Memory B cell (primary cell): ENCODE measurements around the gene APOLD1.
A peak's percentile ranks its signal among the peaks of the same experiment; 100 is the strongest.
"Not testable (repeated sequence)": the region's sequence is repeated elsewhere in the genome, so short reads cannot be mapped to it uniquely, and the experiment has no call there.

Experiments used
- ATAC-seq: fragments of 150-1000 bp; cut with Tn5 transposase; 2 replicates; pipeline ENCODE4 v1.10.0; 2021; ENCODE audit warnings: low read depth, mild to moderate bottlenecking, moderate library complexity
- DNase-seq, 2 donors: peaks; one replicate each; pipeline ENCODE4 v3.0.0; 2022; ENCODE audit warnings: low spot score in 2 of 2
- H3K27ac Mint-ChIP-seq: one replicate; pipeline ENCODE4 v1.8.0; 2022; ENCODE audit warnings: mild to moderate bottlenecking, moderate library complexity, mixed read lengths
- H3K27me3 Mint-ChIP-seq: one replicate; pipeline ENCODE4 v1.8.0; 2022; ENCODE audit warnings: mixed read lengths
- H3K36me3 Mint-ChIP-seq: one replicate; pipeline ENCODE4 v1.8.0; 2022; ENCODE audit warnings: mild to moderate bottlenecking, mixed read lengths
- H3K4me1 Mint-ChIP-seq: one replicate; pipeline ENCODE4 v1.8.0; 2022; ENCODE audit warnings: mixed read lengths
- H3K4me3 Mint-ChIP-seq: one replicate; pipeline ENCODE4 v1.8.0; 2022; ENCODE audit warnings: mild to moderate bottlenecking, moderate library complexity, mixed read lengths
- H3K9me3 Mint-ChIP-seq: one replicate; pipeline ENCODE4 v1.8.0; 2022; ENCODE audit warnings: mixed read lengths

APOLD1 gene

DNA sequence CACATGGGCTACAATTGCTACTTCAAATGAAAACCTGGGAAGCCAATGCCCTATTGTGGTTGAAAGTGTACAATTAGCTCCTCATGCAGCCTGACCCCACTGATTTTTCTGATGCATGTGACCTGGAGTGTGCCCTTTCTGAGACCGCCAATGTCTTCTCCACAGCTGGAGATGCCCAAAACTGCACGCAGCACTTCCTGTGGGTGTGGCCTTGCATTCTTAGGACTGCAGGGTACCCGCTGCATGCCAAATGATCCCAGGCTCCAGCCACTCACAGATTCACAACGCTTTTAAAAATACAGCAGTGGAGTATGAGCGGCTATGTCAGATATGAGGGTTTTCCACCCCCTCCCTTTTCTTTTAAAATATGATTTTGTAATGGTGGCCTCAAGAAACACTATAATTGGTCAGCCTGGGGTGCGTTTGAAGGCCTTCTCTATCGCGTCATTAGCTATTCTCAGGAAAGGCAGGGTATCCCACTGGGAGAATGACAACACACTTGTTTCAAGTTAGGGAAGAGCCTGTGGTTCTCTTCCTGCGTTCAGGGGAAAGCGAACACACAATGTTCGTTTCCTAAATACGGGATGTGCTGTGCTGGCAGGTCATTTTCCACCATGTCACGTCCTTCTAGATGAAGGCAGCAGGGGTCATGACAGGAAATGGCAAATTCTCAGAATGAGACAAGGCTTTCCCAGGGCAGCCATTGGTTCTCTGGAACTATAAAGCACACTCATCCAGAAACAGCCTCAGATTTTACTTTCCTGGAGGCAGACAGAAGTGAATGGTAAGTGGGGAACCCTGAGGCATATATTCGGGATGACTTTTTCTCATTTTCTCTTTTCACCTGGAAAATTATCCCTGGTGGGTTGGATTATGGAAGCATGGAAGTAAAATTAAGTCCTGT is at the start of gene APOLD1:
TSS of gene APOLD1 (plus strand) at position 749 of the 904 bp plus-strand sequence. CDS start at position 782, 33 bp downstream.
- H3K27ac Mint-ChIP-seq: no peak within 1 kb of the TSS
- no peaks in the 10 kb centered on the region for H3K36me3 Mint-ChIP-seq
- peaks cover 8% of the 10 kb centered on the region for H3K4me1 Mint-ChIP-seq
- H3K4me3 Mint-ChIP-seq: peak within 1 kb of the TSS; percentile 85
- ATAC-seq (no peak), DNase-seq (no peak)
- H3K9me3 Mint-ChIP-seq: no peaks in the 10 kb centered on the region
- no peaks in the 10 kb centered on the region for H3K27me3 Mint-ChIP-seq

DNA sequence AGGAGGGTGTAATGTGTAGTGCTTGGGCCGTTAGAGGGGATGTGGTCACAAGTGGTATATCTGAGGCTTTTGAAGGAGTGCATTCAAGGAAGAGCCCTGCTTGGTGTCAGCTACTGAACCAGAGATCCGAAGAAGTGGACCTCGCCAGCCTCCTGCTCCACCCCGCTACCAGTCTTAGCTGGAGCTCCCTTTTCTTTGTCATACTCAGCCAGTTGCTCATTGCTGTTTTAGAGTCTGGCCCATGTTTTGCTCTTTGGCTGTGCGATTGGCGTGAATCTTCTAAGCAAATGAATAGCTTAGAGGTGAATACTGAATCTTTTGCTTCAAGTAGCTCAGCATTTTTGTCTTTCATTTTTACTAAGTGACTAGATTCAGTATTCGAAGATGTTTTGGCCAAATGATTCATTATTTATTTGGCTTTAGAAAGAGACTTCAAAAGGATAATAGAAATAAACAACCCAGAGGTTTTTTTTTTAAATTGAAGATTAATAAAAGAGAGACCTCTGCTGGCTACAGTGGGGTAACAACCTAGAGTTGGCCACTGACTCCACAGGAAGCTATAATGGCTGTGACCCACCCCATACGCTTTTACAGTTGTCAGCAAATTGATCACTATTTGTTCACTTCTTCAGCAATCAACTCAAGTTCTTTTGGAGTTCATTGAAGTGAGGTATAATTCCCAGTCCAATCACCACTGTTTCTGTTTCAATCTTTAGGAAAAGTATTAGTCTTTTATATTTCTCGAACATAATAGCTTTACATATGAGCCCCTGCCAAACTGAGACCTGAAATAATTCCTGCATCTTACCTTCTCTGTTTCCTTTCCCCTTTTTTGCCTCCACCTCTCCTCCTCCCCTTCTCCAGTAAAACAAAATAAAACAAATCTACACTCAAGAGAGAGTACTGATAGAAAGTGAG is 48.4 kb upstream of the APOLD1 start:
- Mint-ChIP-seq H3K27me3 (no peaks in the 10 kb centered on the region), H3K4me1 (peaks cover 20% of the 10 kb centered on the region), H3K27ac (peak overlapping the region; percentile 85), H3K36me3 (no peaks in the 10 kb centered on the region), H3K4me3 (peak overlapping the region; percentile 43), H3K9me3 (no peaks in the 10 kb centered on the region)
- DNase-seq (peak in 1 of 2 donors; percentile 26), ATAC-seq (peak; percentile 85)

DNA sequence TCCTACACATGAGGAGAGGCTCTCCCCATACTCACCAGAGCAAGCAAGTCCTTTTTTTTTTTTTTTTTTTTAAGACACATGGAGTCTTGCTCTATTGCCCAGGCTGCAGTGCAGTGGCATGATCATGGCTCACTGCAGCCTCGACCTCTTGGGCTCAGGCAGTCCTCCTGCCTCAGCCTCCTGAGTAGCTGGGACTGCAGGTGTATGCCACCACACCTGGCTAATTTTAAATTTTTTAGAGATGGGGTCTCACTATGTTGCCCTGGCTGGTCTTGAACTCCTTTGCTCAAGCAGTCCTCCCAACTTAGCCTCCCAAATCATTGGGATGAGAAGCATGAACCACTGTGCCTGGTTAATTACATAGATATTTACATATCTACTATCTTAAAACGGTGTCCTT is 47.3 kb upstream of the APOLD1 start:
- not testable (repeated sequence) for DNase-seq, H3K36me3 Mint-ChIP-seq, ATAC-seq, H3K27ac Mint-ChIP-seq, H3K4me3 Mint-ChIP-seq, H3K27me3 Mint-ChIP-seq, H3K9me3 Mint-ChIP-seq
- H3K4me1 Mint-ChIP-seq: peaks cover 20% of the 10 kb centered on the region

GRCh38 chr12:12741660-12742059 is 43.8 kb upstream of the APOLD1 start:
- H3K4me1 Mint-ChIP-seq: peaks cover 8% of the 10 kb centered on the region
- no peak for ATAC-seq
- no peaks in the 10 kb centered on the region for H3K27me3 Mint-ChIP-seq
- H3K36me3 Mint-ChIP-seq: peaks cover 9% of the 10 kb centered on the region
- no peak overlapping the region for H3K27ac Mint-ChIP-seq
- no peaks in the 10 kb centered on the region for H3K9me3 Mint-ChIP-seq
- no peak for DNase-seq
- no peak overlapping the region for H3K4me3 Mint-ChIP-seq

DNA sequence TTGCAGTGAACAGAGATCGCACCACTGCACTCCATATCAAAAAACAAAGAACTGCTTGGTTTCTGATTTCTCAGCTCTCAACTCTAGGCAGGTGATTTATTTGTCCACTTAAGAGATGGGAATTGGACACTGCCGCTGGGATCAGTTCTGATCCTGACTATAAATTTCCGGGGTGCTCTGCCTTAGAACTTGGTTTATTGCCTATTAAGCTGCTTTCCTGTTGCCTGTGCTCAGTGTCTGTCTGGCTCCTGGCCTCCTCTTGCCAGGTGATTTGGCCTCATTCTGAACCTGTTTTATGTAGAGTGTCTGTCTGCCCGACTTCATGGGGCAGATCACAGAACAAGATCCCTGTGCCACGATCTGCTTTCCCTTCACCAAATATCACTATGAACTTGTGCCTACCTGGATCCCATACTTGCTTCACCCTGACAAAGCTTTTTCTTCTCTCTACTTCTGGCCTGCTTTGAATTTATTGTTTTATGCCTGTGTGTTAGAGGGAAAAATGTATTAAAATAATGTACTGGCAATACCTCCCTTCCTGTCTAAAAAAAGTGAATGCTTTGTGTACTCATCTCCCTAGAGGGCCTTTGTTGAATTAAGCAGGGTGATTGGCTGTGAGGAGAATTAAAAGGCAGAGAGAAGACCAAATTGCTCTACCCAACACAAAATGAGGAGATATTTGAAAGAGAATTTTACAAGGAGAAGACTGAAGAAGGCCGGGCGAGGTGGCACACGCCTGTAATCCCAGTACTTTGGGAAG is 40.7 kb upstream of the APOLD1 start:
- Mint-ChIP-seq H3K9me3 (no peaks in the 10 kb centered on the region), H3K27ac (peak overlapping the region; percentile 17), H3K36me3 (peaks cover 14% of the 10 kb centered on the region), H3K27me3 (no peaks in the 10 kb centered on the region), H3K4me1 (peaks cover 3% of the 10 kb centered on the region), H3K4me3 (no peak overlapping the region)
- DNase-seq (no peak), ATAC-seq (no peak)

GRCh38 chr12:12745576-12746211 is 39.8 kb upstream of the APOLD1 start:
- Mint-ChIP-seq H3K27ac (no peak overlapping the region), H3K4me3 (no peak overlapping the region), H3K4me1 (peaks cover 3% of the 10 kb centered on the region), H3K36me3 (peaks cover 15% of the 10 kb centered on the region), H3K9me3 (no peaks in the 10 kb centered on the region), H3K27me3 (no peaks in the 10 kb centered on the region)
- ATAC-seq (no peak), DNase-seq (no peak)

GRCh38 chr12:12747278-12747677 is 38.2 kb upstream of the APOLD1 start:
- Mint-ChIP-seq H3K36me3 (peaks cover 21% of the 10 kb centered on the region), H3K27ac (no peak overlapping the region), H3K4me3 (no peak overlapping the region), H3K4me1 (peaks cover 3% of the 10 kb centered on the region), H3K27me3 (no peaks in the 10 kb centered on the region), H3K9me3 (no peaks in the 10 kb centered on the region)
- no peak for ATAC-seq
- DNase-seq: no peak

DNA sequence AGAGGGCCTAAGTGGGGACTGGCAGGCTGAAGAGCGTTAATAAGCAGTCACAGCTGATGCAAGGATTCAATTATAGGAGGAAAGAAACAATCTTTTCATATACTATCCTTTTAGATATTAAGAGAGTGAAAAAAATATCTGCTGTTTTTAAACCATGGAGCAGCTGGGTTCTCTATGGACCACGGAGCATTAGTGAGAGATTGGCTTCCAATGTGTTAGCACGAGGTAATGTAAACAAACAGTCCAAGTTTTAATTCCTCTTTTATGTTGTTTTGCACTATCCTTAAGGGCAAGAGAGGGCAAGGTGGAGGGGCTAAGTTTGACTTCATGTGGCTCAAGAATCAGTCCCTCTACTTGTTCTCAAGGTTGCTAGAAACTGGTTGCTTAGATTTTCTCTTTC is 37.4 kb upstream of the APOLD1 start:
- Mint-ChIP-seq H3K36me3 (peaks cover 19% of the 10 kb centered on the region), H3K27me3 (no peaks in the 10 kb centered on the region), H3K4me1 (peaks cover 3% of the 10 kb centered on the region), H3K27ac (no peak overlapping the region), H3K4me3 (no peak overlapping the region), H3K9me3 (no peaks in the 10 kb centered on the region)
- DNase-seq (no peak), ATAC-seq (no peak)

- no peaks in the 10 kb centered on the region for H3K27me3 Mint-ChIP-seq
- H3K4me1 Mint-ChIP-seq: peaks cover 3% of the 10 kb centered on the region
- H3K9me3 Mint-ChIP-seq: no peaks in the 10 kb centered on the region
- no peak overlapping the region for H3K27ac Mint-ChIP-seq
- ATAC-seq (peak; percentile 59), DNase-seq (no peak)
- peaks cover 18% of the 10 kb centered on the region for H3K36me3 Mint-ChIP-seq
- no peak overlapping the region for H3K4me3 Mint-ChIP-seq
Observed at GRCh38 chr12:12749433-12749832, 36.0 kb upstream of the APOLD1 start.

- H3K27me3 Mint-ChIP-seq: no peaks in the 10 kb centered on the region
- no peak overlapping the region for H3K4me3 Mint-ChIP-seq
- ATAC-seq (no peak), DNase-seq (no peak)
- H3K36me3 Mint-ChIP-seq: peaks cover 6% of the 10 kb centered on the region
- H3K27ac Mint-ChIP-seq: no peak overlapping the region
- H3K4me1 Mint-ChIP-seq: no peaks in the 10 kb centered on the region
- H3K9me3 Mint-ChIP-seq: no peaks in the 10 kb centered on the region
Observed at GRCh38 chr12:12755923-12756322, 29.5 kb upstream of the APOLD1 start.

GRCh38 chr12:12757121-12757520 is 28.3 kb upstream of the APOLD1 start:
- Mint-ChIP-seq H3K9me3 (no peaks in the 10 kb centered on the region), H3K4me1 (no peaks in the 10 kb centered on the region), H3K27ac (no peak overlapping the region), H3K36me3 (peaks cover 5% of the 10 kb centered on the region), H3K27me3 (no peaks in the 10 kb centered on the region), H3K4me3 (no peak overlapping the region)
- ATAC-seq (no peak), DNase-seq (no peak)

DNA sequence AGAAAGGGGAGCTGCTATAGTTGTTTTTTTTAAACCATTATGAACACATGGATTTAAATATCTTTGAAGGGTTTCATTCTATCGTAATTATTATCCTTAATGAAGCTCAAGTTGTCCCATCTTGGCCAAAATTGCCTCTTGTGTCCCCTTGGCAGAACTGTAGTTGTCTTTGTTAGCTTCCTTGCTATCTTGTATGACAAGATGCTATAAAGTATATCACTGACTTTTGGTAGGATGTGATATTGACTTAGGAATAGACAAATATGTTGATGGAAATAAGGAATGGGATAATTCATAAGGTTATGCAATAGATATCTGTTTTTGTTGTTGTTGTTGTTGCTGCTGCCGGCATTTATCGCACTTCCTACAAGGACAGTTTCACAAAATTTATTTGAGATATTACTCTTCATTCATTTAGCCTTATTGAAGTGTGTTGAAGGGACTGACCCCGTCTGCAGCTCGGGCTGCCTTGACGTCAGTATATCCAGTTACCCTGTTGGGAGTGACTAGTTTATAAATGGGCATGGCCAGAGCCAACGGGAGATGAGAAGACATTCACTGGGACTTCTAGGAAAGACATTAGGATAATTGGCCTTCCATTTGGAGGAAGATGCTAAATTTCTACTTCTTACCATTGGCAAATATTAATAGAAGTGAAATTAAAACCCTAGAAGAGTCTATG is 26.1 kb upstream of the APOLD1 start:
- peaks cover 5% of the 10 kb centered on the region for H3K36me3 Mint-ChIP-seq
- ATAC-seq: no peak
- H3K27me3 Mint-ChIP-seq: no peaks in the 10 kb centered on the region
- no peaks in the 10 kb centered on the region for H3K9me3 Mint-ChIP-seq
- H3K27ac Mint-ChIP-seq: no peak overlapping the region
- H3K4me1 Mint-ChIP-seq: no peaks in the 10 kb centered on the region
- DNase-seq: no peak
- no peak overlapping the region for H3K4me3 Mint-ChIP-seq

GRCh38 chr12:12764824-12765223 is 20.6 kb upstream of the APOLD1 start:
- ATAC-seq (no peak), DNase-seq (no peak)
- Mint-ChIP-seq H3K4me3 (no peak overlapping the region), H3K9me3 (peaks cover 1% of the 10 kb centered on the region), H3K4me1 (no peaks in the 10 kb centered on the region), H3K27me3 (no peaks in the 10 kb centered on the region), H3K36me3 (peaks cover 11% of the 10 kb centered on the region), H3K27ac (no peak overlapping the region)
